Neural crest cell (in vitro differentiated cells): ENCODE measurements around the gene GRIN1. TPM values are rescaled to one million over a fixed set of nuclear protein-coding genes. Genes with fewer than 3 reads are reported as not detected.

Source experiments
- DNase-seq: peaks from one replicate; pipeline ENCODE4 v3.0.0; 2021; ENCODE audit warnings: low read depth, mixed read lengths, low spot score
- H3K27ac Mint-ChIP-seq: one replicate; pipeline ENCODE4 v1.8.0; 2021; ENCODE audit warnings: mild to moderate bottlenecking, mixed read lengths; ENCODE audit not compliant: unreplicated experiment
- H3K27me3 Mint-ChIP-seq: 2 replicates; pipeline ENCODE4 v1.8.0; 2021; ENCODE audit warnings: low read depth, mild to moderate bottlenecking, mixed read lengths
- H3K36me3 Mint-ChIP-seq: 2 replicates; pipeline ENCODE4 v1.8.0; 2021; ENCODE audit warnings: low read depth, mild to moderate bottlenecking, mixed read lengths
- H3K4me1 Mint-ChIP-seq: 2 replicates; pipeline ENCODE4 v1.8.0; 2021; ENCODE audit warnings: mixed read lengths
- H3K4me3 Mint-ChIP-seq: one replicate; pipeline ENCODE4 v1.8.0; 2021; ENCODE audit warnings: mild to moderate bottlenecking, mixed read lengths
- H3K9me3 Mint-ChIP-seq: 2 replicates; pipeline ENCODE4 v1.8.0; 2021; ENCODE audit warnings: mixed read lengths
- total RNA-seq: library from RNA; stranded (reverse); gene quantifications from 2 replicates; pipeline ENCODE4 v1.2.1, GENCODE V29; 2021
- TF ChIP-seq, protein P1 (sequence below): fragments of 200-600 bp; sonication (generic); conservative IDR thresholded peaks from 2 replicates; pipeline ENCODE4 v1.5.0; 2021; ENCODE audit warnings: antibody characterized with exemption, mild to moderate bottlenecking

Gene GRIN1
- total RNA-seq, 1 donor from 2014 or later: 0.44 TPM

DNA sequence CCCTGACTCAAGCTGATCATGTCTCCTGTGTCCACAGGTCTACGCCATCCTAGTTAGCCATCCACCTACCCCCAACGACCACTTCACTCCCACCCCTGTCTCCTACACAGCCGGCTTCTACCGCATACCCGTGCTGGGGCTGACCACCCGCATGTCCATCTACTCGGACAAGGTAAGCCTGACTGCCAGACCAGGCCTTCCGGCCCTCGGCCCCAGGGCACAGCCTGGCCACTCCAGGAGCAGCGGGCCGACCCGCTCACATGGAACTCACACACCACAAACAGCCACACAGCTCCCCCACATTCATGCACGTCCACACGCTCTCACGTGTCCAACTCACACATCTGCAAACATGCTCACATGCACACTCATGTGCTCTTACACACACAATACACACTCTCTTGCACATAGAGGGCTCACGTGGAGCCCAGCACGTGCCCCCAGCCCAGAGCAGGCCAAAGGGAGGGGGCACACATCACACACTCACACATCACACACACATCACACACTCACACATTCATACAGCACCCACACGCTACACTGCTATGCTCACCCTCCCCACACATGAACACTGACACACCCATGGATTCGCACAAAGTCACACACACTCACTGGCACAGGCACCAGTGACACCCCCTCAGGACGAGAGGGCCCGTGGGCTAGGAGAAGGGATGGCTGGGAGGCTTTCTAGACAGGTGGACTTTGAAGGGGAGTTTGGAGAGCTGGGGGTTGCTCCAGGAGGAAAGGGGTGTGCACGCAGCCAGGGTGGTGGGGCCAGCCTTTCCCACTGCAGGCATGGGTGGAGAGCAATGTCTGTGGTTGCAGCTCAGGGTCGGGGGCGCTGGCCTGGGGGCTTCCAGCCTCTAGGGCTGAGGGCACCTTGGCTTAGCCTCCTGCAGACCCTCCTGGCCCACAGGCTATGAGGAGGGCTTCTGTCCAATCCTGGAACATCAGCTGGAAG is 3.3 kb downstream of the GRIN1 start:
- DNase-seq: no peak
- Mint-ChIP-seq H3K9me3 (no peaks in the 10 kb centered on the region), H3K4me3 (no peak overlapping the region), H3K27me3 (peaks cover 81% of the 10 kb centered on the region), H3K4me1 (no peaks in the 10 kb centered on the region), H3K27ac (no peak overlapping the region), H3K36me3 (no peaks in the 10 kb centered on the region)
- TF ChIP-seq, protein P1, sequence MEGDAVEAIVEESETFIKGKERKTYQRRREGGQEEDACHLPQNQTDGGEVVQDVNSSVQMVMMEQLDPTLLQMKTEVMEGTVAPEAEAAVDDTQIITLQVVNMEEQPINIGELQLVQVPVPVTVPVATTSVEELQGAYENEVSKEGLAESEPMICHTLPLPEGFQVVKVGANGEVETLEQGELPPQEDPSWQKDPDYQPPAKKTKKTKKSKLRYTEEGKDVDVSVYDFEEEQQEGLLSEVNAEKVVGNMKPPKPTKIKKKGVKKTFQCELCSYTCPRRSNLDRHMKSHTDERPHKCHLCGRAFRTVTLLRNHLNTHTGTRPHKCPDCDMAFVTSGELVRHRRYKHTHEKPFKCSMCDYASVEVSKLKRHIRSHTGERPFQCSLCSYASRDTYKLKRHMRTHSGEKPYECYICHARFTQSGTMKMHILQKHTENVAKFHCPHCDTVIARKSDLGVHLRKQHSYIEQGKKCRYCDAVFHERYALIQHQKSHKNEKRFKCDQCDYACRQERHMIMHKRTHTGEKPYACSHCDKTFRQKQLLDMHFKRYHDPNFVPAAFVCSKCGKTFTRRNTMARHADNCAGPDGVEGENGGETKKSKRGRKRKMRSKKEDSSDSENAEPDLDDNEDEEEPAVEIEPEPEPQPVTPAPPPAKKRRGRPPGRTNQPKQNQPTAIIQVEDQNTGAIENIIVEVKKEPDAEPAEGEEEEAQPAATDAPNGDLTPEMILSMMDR: no peak

DNA sequence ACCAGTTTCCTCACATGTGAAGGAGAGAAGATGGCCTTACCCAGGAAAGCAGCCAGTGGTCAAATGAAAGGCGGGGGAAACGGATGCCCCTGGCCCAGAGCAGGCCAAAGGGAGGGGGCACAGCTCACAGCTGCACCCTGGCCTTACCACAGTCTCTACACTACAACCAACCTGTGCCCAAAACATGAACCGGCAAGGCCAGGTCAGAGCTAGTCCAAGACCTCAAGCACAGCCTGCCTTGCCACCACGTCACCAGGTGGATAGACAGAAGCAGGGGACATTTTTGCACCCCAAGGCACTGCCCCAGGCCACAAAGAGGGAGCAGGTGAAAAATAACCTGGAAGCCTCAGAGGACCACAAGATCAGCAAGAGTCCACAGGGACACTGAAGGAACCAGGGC is 4.5 kb downstream of the GRIN1 start:
- no peak for DNase-seq
- peaks cover 75% of the 10 kb centered on the region for H3K27me3 Mint-ChIP-seq
- H3K4me3 Mint-ChIP-seq: no peak overlapping the region
- H3K36me3 Mint-ChIP-seq: no peaks in the 10 kb centered on the region
- no peak overlapping the region for H3K27ac Mint-ChIP-seq
- H3K4me1 Mint-ChIP-seq: no peaks in the 10 kb centered on the region
- no peaks in the 10 kb centered on the region for H3K9me3 Mint-ChIP-seq
- TF ChIP-seq, protein P1: no peak

DNA sequence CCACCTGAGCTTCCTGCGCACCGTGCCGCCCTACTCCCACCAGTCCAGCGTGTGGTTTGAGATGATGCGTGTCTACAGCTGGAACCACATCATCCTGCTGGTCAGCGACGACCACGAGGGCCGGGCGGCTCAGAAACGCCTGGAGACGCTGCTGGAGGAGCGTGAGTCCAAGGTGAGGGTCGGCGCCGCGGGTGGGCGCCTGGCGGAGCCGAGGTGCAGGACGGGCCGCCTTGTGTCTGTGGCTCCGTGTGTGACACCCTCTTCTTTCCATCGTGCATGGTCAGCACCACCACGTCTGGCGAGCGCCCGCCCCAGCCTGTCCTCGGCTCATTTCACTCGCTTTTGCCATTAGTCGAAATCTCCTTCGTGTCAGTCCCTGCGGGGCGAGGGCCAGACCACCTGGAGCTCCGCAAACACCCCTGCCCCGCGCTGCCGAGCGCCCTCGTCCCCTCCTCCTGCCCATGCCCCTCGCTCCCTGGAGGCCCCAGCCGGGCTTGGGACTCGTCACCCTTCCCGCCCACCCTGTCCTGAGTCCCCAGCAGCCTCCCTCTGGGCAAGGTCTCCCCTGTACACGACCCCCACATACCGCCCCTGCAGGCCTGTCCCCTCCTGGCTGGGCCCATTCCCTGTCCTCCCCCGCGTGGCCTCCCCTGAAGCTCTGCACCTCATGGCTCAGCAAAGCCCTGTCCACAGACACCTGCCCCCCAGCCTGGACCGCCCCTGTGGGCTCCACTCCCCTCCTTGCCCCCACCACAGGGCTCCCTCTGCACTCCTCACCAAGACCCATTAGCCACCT is 7.0 kb downstream of the GRIN1 start:
- Mint-ChIP-seq H3K27me3 (peaks cover 61% of the 10 kb centered on the region), H3K4me1 (no peaks in the 10 kb centered on the region)

DNA sequence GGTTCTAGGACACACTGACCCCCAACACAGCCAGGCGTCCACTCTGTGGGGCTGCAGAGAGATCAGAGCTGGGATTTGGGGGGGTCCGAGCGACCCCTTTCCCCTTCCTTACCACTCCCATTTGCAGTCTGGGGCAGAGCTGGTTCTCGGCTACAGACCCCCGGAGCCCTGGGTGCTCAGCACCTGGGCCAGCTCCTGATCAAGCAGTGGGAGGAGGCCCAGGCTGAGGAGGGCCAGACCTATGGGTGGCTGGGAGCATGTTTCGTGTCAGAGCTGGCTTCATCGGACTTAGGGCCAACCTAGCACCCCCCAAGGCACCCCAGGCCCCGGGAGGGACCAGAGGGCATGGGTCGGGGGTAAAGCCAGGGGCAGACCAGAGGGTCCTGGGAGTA is 7.6 kb downstream of the GRIN1 start:
- H3K4me3 Mint-ChIP-seq: no peak overlapping the region
- no peak for DNase-seq
- H3K27ac Mint-ChIP-seq: no peak overlapping the region
- no peaks in the 10 kb centered on the region for H3K36me3 Mint-ChIP-seq
- H3K9me3 Mint-ChIP-seq: no peaks in the 10 kb centered on the region
- peaks cover 55% of the 10 kb centered on the region for H3K27me3 Mint-ChIP-seq
- H3K4me1 Mint-ChIP-seq: no peaks in the 10 kb centered on the region
- TF ChIP-seq, protein P1: no peak

More for the DNA sequence above, 7.0 kb downstream of the GRIN1 start:
- H3K4me3 Mint-ChIP-seq: no peak overlapping the region
- H3K27ac Mint-ChIP-seq: no peak overlapping the region
- H3K9me3 Mint-ChIP-seq: no peaks in the 10 kb centered on the region
- no peaks in the 10 kb centered on the region for H3K36me3 Mint-ChIP-seq
- TF ChIP-seq, protein P1: no peak
- DNase-seq: no peak

DNA sequence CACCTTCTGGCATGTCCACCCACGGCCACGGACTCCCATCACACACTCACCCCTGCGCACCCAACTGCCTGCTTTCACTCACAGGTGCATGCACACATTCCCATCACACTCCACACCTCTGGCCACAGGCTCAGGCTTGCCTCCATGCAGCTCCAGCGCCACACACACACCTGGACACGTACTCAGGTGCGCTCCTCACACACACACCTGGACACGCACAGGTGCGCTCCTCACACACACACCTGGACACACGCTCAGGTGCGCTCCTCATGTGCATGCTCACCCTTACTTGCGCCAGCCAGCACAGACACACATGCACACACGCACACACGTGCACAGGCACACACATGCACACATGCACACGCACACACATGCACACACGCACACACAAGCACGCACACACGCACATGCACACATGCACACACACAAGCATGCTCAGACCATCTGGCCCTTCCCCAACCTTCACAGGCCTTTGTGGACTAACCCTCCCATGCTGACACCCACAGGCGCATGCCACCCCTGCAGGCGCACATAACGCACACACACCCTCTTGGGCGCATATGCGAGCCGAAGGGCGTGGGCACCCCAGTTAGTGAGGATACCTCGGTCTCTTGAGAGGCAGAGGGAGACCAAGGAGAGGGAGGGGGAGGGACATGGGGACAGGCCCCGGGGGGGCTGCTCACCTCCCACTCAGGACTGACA is 8.3 kb downstream of the GRIN1 start:
- DNase-seq: no peak
- no peaks in the 10 kb centered on the region for H3K4me1 Mint-ChIP-seq
- TF ChIP-seq, protein P1: no peak
- peaks cover 51% of the 10 kb centered on the region for H3K27me3 Mint-ChIP-seq
- no peaks in the 10 kb centered on the region for H3K36me3 Mint-ChIP-seq
- no peak overlapping the region for H3K4me3 Mint-ChIP-seq
- H3K9me3 Mint-ChIP-seq: no peaks in the 10 kb centered on the region
- H3K27ac Mint-ChIP-seq: no peak overlapping the region
